ENCODE data around the gene CRYBG1. TPM values are rescaled to one million over a fixed set of nuclear protein-coding genes. Genes with fewer than 3 reads are reported as not detected.

The CRYBG1 gene
- total RNA-seq, 4 donors from 2014 or later = 14.9 to 36.9 (median 20.7) TPM

- ATAC-seq (ENCODE audit: low FRiP score) (no peak), DNase-seq (ENCODE audit: low spot score) (no peak)
- no peak for TF ChIP-seq CTCF (IDR thresholded peaks at IDR 0.05)
Measured at GRCh38 chr6:106434530-106434929, 74.0 kb downstream of the CRYBG1 start.

DNA sequence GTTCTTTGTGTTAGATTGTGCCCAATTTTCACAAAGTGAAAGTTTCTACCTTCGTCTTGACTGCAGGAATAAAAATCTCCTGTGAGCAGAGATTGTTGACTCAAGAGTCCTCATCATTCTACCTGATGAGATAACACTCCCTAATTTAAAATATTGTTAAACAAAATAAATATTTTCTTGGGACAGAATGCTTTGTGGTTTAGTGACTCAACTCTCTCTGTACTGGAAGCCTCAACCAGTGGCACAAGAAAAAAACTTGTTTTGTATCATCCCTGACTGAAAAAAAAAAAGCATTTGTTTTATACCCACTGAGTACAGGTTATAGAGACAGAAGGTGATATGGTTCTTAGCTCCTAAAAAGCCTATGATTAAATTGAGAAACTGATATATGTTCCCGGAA is 78.9 kb downstream of the CRYBG1 start:
- no peak for ATAC-seq (ENCODE audit: low FRiP score)
- DNase-seq (ENCODE audit: low spot score) = no peak
- TF ChIP-seq CTCF (IDR thresholded peaks at IDR 0.05) = no peak

- no peak for DNase-seq (ENCODE audit: low spot score)
- ATAC-seq (ENCODE audit: low FRiP score) = no peak
- TF ChIP-seq CTCF (IDR thresholded peaks at IDR 0.05) = no peak
Measured at GRCh38 chr6:106440546-106440945, 80.0 kb downstream of the CRYBG1 start.

DNA sequence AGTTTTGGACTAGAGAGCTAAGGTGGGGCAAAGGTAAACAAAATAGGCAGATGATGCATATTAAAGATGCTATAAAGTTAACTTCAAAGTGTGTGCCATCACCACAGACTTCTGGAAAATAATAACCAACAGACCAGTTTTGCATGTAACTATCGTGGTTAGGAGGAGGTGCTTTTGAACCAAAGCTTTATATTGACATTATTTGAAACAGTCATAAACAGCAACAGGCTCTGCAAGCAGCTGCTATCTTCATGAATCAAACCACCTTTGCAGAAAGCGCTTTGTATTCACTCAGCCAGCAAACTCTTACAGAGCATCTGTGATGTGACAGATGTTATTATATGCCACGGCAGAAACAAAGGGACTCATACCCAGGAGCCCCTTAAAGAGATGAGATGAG is 81.9 kb downstream of the CRYBG1 start:
- no peak for DNase-seq (ENCODE audit: low spot score)
- ATAC-seq (ENCODE audit: low FRiP score) = no peak
- TF ChIP-seq CTCF (IDR thresholded peaks at IDR 0.05) = no peak

DNA sequence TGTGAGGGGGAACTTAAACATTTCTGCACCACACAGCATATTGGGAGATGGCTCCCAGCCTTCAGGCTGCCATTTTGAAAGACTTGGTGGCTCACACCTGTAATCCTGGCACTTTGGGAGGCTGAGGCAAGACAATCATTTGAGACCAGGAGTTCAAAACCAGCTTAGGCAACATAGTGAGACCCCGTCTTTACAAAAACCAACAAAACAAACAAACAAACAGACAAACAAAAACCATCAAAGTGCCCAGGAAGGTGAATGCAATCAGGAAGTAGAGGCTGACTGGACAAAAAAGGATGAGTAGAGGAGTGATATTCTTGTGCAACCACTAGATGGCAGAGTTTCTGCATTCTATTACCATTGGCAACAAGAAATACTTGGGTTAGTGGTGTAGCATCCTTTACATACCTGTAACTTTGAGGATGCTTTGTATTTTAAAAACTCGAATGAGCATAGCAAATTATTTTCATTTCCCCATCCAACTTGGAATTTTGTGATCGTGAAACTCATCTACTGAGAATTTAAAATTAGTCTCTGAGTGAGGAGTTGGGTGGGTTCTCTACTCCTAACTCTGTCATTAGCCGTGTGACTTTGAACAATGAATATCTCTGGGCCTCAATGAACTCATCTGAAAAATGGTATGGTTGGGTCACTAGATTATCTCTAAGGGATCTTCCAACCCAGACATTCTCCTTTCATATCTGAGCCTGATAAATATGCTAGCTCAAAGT is 84.4 kb downstream of the CRYBG1 start:
- ATAC-seq (ENCODE audit: low FRiP score) = peak; percentile 54
- no peak for DNase-seq (ENCODE audit: low spot score)
- no peak for TF ChIP-seq CTCF (IDR thresholded peaks at IDR 0.05)

GRCh38 chr6:106445508-106445878 is 85.0 kb downstream of the CRYBG1 start:
- DNase-seq (ENCODE audit: low spot score) (no peak), ATAC-seq (ENCODE audit: low FRiP score) (no peak)
- TF ChIP-seq CTCF (IDR thresholded peaks at IDR 0.05) = no peak

DNA sequence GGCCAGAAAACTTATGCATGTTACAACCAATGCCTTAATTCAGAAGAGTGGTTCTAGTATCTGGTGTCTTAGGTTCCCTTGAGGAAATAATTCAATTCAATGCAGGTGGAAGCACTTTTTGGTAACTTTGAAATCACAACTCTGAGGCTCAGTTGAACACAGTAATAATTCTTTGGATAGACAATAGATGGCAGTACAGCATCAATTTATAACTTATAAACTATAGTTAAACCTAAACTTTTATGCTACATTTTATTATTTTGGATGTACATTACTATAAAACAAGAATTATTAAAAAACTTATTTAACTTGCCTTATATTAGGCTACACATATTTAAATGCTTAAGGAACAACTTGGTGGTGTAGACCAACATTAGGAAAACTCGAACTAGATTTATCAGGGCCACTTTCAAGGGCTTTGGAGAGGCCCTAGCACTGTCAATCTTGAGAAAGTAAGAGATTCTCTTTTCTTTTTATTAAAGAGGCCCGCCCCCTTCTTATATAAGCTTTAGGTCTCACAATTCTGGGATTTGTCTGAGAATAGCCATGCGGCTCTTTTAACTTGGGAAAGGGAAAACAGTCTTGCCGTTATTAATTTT is 85.9 kb downstream of the CRYBG1 start:
- DNase-seq (ENCODE audit: low spot score) (no peak), ATAC-seq (ENCODE audit: low FRiP score) (no peak)
- no peak for TF ChIP-seq CTCF (IDR thresholded peaks at IDR 0.05)

All from omental fat pad (tissue), 4 donors.